ENCODE results near the gene PARD6B.
"Not testable (repeated sequence)": the region's sequence is repeated elsewhere in the genome, so short reads cannot be mapped to it uniquely, and the experiment has no call there.

Gene PARD6B, protein sequence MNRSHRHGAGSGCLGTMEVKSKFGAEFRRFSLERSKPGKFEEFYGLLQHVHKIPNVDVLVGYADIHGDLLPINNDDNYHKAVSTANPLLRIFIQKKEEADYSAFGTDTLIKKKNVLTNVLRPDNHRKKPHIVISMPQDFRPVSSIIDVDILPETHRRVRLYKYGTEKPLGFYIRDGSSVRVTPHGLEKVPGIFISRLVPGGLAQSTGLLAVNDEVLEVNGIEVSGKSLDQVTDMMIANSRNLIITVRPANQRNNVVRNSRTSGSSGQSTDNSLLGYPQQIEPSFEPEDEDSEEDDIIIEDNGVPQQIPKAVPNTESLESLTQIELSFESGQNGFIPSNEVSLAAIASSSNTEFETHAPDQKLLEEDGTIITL

DNA sequence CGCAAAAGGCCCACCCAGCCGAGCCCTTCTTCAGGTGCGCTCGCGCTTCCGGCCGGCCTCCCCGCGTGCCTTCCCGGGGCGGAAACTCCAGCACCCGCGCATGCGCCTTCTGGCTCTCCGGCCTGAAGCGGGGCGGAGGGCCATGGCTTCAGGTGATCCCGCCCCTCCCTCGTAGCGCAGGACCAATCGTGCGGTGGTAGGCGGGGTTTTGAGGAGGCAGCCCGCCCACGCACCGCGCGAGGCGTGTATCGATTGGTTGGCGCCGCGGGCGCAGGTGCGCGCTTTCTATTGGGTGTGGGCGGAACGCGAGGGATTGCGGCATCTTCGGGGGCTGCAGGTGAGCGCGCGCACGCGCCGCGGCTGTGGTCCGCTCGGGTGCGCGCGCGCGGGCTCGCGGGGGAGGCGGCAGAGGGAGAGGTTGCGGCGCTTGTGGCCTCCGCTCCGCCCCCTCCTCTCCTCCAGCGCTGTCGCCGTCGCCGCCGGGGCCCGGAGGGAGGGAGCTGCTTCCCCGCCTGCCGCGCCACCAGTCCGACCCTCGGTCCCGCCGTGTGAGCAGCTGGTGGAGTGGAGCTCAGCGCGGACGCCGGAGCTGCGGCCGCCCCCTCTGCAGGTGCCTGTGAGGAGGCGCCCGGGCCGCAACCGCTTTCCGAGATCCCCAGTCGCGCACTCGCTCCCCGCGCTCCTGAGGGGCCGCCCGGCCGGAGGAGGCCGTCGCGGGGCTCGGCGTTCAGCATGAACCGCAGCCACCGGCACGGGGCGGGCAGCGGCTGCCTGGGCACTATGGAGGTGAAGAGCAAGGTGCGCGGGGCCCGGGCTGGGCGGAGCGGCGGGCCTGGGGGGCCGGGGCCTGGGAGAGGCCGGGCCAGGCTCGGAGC is at the start of gene PARD6B:
TSS of gene PARD6B (plus strand) at position 526 of the 875 bp plus-strand sequence. CDS start at position 733, 207 bp downstream.
- peak; percentile 98 to 99 for DNase-seq (ENCODE audit: low read depth in 2 of 2)

DNA sequence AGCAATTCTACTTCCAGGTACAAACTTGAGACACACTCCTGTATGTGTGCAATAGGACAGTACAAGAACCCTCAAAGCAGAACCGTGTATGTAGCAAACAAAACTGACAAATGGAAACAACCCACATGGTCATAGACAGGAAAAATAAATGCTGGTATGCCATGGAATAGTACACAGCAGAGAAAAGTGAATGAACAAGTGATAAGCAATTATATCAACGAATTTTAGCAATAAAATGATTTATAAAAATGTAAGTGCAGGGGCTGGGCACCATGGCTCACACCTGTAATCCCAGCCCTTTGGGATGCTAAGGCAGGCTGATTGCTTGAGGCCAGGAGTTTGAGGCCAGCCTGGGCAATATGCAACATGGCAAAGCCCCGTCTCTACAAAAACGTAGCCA is 49.3 kb upstream of the PARD6B start:
- DNase-seq (ENCODE audit: low read depth in 2 of 2), result no peak

DNA sequence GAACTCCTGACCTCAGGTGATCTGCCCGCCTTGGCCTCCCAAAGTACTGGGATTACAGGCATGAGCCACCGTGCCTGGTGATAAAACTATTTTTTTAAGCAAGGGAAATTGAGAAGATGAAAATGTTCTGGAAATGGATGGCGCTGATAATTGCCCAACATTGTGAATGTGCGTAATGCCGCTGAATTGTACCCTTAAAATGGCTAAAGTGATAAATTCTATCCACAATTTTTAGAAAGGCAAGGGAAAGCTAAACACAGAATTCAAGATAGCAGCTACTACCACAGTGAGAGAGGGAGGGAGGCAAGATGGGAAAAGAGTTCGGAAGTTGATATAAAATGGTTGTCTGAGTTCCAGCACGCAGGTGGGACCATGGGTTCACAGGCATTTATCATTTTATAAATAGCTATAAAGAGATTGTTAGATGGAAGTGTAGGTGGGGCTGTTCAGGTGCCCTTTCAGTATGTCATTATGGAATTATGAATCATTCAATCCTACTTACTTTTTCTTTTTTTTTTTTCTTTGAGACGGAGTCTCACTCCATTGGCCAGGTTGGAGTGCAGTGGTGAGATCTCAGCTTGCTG is 48.3 kb upstream of the PARD6B start:
- DNase-seq (ENCODE audit: low read depth in 2 of 2), result no peak

DNA sequence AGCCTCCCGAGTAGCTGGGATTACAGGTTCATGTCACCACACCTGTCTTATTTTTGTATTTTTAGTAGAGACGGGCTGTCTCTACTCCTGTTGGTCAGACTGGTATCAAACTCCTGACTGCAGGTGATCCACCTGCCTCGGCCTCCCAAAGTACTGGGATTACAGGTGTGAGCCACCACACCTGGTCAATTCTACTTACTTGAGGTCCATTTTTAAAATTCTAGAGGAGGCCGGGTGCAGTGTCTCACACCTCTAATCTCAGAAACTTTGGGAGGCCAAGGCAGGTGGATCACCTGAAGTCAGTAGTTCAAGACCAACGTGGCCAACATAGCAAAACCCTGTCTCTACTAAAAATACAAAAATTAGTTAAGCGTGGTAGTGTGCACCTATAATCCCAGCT is 47.8 kb upstream of the PARD6B start:
- DNase-seq (ENCODE audit: low read depth in 2 of 2), result no peak

DNA sequence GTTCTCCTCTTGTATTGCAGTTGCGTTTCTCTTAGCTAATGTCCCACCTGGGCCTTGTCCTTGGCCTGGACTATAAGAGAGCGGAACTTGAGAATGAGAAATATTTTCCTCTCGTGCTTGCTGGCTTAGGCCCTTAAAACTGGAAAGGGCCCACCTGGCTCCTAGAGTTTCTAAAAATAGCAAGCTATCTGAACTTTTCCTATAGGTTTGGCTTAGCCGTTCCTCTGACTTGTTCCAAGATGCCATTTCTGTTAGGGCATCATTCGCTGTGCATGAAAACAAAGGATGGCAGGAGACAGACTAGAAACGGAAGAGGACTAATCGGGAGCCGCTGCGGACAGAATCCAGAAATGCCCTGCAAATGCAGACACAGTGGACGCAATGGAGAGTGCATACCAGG is 44.6 kb upstream of the PARD6B start:
- DNase-seq (ENCODE audit: low read depth in 2 of 2), result no peak

DNA sequence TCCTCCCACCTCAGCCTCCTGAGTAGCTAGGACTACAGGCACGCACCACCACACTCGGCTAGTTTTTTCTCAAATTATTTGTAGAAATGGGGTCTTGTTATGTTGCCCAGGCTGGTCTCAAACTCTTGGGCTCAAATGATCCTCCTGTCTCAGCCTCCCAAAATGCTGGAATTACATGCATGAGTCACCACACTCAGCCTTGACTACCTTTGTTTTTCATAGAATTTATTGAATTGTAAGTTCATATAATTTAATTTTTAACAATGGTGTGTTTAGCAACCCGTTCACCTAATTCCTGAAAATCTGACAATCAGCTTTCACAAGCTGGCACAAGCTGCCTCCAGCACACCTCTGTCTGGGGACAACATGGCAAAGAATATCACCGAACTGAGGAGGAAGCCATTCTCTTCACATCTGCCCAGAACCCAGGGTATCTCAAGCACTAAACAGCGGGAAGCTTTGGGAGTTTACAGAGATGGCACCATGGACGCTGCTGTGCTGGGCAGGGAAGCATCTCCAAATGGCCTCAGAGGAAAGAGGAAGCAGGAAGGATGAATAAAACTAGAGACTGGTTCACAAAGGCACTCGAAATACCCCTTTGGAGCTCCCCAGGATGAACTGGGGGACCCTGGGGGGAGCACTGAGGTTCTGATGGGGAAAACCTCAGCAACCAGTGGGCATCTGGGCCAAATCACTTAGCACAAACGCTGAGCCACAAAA is 43.0 kb upstream of the PARD6B start:
- DNase-seq (ENCODE audit: low read depth in 2 of 2), result no peak

DNA sequence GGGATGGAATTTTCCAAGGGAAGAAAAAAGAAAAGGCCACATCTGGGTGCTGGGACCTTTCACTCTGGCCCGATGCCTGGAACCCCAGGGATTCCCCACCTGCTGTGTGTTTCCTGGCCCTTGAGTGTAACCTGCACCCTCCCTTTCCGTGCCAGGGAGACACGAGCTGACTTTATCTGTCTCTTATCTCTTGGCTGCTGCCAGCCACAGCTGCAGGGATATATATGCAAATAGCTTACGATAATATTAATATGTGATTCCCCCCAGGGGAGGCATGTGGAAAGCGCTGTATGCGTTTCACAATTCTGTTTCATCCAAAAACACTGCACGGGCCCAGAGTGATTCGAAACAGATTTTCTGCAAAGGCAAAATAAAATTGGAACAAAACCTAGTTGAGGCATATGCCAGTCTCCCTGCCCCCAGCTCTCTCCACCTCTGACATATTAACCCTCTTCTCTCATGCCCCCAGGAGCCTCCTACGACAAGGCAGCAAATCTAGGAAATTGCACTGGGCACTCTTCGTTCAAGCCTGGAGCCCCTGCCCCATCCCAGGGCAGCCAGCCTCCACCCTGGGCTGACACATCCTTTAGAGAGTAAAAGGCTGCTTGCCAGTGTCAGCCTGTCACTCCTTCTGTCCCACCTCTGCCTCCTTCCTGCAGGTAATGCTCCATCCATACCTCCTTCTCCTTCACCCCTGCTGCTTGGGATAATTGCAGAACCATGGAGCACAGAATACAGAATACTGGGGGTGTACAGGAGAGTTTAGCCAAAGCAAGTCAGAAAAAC is 41.3 kb upstream of the PARD6B start:
- no peak for DNase-seq (ENCODE audit: low read depth in 2 of 2)

DNA sequence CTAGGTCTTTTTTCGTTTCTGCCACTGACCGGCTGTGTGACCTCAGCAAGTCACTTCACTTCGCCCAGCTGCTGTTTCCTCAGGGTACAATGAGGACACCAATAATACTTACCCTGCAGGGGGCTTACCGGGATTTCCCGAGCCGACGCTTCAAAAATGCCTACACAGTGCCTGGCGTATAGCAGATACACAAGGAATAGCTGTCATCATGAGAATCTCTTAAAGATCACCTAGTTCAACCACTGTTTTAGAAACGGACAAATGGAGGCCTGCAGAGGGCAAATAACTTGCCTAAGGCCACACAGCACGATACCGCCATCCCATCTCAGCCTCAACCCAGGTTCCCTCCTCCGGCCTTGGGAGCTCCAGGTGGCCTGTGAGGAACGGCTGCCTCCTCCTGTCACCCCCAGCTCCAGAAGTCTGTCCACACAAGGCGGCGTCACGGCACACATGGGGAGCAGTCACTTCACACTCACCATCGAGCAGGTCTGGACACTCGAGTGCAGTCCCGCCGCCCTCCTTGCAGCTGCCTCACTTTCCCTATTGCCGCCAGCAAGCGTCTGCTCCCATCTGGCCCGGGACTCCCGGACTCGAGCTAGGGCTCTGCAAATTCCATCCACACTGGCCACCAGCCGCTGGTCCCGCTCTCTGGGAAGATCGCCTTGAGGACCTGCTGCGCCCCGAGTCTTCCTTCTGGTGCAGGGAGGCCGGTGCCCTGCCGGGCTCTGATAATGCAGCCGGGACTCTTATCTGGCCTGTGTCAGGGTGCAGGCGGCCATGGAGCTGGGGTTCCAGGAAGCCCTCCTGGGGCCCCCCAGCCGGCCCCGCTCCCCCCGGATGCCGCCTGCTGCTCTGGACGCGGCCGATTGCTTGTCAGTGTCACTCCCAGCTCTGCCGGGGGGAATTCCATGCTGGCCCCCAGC is 40.5 kb upstream of the PARD6B start, which contains the start of gene RIPOR3:
TSS of gene RIPOR3 (minus strand) at position 893 of the 923 bp plus-strand sequence. CDS start at position 479, 414 bp downstream.
- DNase-seq (ENCODE audit: low read depth in 2 of 2), result no peak

DNA sequence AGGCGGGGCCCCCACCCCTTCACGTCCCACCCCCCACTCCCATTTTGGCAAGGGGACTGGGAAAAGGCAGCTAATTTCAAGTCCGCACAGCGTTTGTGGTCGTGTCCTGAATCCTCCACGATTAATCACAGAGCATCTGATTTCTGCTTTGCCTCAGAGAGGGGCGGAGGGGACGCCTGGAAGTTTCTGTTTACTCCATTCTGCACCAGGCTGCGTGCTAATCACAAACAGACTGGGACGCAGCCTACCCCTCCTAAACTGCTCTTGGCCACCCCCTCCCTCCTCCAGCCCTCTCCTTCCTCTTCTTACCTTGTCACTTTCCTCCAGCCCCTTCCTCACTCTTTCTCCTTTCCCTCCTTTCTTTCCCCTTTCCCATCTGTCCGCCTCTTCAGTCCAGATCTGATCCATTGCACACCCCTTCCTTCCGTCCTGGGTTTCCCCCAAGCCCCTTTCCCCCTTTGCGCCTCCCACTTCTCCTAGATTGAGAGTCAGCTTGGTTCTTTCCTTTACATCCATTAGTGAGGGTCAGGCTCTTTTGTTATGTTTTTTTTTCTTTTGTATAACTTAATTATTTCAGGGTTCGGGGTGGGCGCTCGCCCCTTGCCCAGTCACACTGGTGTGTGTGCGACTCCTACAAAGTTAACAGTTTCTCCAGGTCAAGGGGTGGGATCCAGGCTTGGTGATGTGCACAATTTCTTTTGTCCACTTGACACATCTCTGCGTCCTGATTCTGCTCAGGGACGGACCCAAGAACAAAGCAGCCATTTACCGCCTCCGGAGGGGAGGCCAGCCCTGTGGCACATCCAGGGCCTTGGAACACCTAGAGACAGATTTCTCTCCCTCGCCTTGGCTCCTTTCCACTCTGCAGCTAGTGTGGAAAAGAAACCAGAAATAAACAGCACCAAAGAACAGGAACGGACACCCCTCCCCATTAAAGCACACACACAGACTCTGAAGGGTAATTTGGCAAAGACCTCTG is 39.5 kb upstream of the PARD6B start:
- no peak for DNase-seq (ENCODE audit: low read depth in 2 of 2)

DNA sequence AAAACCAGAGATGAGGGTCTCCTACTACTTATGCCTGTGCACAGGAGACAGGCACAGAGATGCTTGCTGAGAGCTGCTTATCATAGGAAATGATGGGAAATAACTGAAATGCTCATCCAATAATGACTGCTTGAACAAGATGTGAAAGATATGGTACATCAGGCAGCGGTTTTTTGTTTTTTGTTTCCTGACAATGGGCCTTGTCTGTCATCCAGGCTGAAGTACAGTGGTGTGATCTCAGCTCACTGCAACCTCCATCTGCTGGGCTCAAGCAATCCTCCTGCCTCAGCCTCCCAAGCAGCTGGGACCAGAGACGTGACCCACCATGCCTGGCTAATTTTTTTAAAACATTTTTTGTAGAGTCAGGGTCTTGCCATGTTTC is 38.8 kb upstream of the PARD6B start:
- DNase-seq (ENCODE audit: low read depth in 2 of 2), result no peak

DNA sequence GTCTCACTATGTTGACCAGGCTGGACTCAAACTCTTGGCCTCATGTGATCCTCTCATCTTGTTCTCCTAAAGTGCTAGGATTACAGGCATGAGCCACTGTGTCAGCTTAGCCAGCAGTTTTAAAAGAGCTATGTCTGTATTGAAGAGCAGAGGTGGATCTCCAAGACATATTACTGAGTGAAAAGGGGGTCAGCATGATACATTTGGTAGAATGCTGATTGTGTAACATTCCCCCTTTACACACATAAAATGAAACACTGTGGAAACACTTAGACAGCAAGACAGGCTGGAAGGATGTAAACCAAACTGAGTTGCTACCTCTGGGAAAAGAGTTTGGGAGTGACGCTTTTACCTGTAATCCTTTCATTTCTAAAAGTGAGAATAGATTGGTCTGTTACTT is 38.4 kb upstream of the PARD6B start:
- DNase-seq (ENCODE audit: low read depth in 2 of 2), result no peak

DNA sequence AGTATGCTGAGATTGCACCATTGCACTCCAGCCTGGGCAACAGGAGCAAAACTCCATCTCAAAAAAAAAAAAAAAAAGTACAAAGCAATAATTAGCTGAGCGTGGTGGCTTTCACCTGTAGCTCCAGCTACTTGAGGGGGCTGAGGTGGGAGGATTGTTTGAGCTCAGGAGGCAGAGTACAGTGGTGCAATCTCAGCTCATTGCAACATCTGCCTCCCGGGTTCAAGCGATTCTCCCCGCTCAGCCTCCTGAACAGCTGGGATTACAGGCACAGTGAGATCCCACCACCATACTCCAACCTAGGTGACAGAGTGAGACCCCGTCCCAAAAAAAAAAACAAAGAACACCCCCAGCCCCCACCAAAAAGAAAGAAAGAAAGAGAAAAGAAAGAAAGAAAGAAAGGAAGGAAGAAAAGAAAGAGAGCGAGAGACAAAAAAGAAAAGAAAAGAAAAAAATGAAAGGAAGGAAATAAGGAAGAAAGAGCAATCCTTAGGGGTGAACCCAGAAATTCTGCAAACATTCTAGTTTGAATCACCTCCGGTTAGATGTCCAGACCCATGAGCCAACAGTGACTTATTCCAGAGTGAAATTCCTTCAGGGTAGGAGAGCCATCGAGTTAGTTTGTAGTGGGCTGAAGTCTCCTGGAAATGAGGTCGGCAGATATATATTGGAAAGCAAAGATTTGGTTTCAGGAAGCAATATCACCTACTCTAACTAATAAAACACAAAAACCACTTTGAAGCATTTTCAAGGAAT is 36.8 kb upstream of the PARD6B start:
- no peak for DNase-seq (ENCODE audit: low read depth in 2 of 2)

DNA sequence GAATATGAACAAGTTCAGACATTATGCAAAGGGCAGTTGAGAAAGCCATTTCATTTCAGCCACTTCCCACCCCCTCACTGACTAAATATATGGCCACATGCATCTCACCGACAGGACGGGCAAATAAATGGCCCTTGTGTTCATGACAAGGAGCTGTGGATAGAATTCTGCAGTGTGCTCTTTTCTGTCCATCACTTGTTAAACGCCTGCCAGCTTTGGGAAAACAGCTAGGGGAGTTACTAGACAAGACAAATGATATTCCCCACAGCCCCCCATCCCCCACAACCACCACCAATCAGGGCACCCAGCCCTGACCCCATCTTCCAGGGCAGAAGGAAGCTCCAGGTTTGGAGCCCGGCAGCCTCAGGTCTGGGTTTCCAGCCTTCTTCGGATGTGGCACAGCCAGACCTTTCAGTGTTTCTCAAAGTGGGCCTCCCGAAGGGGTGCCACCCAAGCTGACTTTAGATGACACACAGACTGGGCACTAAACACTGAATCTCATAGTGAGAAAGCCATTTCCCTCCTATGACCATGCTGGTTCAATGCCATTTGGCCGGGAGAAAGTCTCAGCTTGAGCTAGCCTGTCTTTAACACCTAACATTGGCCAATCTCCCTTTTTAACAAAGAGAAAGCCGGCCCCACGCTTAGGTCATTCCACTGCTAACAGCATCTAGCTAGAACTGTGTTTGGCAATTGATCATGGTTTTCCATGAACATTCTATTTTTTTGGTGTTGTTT is 36.1 kb upstream of the PARD6B start:
- no peak for DNase-seq (ENCODE audit: low read depth in 2 of 2)

DNA sequence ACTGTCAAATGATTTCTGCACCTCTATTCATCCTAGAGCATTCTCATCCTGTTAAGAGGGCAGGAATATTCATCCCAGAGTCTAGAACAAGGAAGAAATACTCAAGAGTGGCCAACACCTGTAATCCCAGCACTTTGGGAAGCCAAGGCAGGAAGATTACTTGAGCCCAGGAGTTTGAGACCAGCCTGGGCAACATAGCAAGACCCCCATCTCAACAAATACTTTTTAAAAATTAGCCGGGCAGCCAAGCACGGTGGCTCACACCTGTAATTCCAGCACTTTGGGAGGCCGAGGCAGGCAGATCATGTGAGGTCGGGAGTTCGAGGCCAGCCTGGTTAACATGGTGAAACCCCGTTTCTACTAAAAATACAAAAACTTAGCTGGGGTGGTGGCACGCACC is 33.1 kb upstream of the PARD6B start:
- DNase-seq (ENCODE audit: low read depth in 2 of 2), result not testable (repeated sequence)

DNA sequence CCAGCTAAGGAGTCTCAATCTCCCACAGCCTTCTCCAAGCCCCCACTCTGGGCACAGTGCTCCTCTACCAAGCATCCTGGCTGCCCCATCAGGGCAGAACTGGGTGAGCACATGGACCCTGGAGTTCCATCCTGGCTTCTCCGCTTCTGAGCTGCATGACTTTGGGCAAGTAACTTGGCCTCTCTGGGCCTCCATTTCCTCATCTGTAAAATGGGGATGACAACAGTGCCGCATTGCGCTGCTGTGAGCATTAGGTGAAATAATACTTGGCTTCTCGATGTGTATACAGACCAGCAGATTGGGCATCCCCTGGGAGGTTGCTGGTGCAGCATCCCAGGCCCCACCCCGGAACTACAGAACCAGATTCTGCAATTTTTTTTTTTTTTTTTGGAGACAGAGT is 31.7 kb upstream of the PARD6B start:
- no peak for DNase-seq (ENCODE audit: low read depth in 2 of 2)

DNA sequence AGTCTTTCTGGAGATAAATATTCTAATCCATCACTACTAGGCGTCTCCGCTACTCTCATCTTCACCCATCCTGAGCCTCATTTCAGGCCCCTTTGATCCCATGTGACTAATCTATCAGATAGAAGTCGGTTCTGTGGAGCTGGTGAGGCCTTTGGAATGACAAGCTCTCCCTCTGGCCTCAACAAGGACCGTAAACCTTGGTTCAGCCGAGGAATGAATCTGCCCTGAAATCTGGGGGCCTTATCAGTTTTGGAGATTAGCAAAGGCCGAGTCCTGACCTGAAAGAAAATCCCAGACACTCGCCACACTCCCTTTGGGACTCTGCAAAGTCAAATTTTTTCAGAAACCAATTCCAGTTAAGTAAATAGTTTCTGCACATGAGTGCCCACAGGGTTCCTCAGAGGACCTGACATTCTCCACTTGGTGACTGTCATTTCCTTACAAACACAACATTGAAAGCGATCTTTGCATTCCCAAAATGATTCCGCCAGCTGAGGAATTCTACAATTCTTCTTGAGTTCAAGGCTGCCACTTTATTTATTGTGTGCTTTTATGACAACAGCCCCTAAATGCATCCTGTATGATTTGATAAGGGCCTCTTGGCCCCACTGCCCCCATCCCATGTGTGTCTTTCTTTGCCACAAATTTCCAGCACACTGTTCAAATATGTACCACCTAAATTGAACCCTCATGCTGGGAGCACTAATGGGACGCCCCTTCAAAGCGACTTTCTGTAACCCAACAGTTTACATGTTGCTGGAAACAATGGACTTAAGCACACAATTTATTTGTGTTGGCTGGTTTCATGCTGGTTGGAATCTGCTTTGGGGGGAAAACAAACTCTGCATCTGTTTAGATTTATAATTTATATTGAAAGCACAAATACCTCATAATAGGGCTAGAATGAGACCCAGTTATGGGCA is 30.1 kb upstream of the PARD6B start:
- DNase-seq (ENCODE audit: low read depth in 2 of 2), result no peak

Measured in stimulated activated CD4-positive, alpha-beta T cell treated with anti-CD3 and anti-CD28 coated beads, Interleukin-12 subunit alpha, Interleukin-12 subunit beta, amount 100 ng/mL, for 24 hours (primary cell).